AG04449 (cell line): Measurements from ENCODE around the gene ETFRF1.

Source experiments
- CTCF ChIA-PET: fragments of 350-600 bp; formaldehyde crosslinking; extraction: SDS; loops from one replicate; lab custom pipeline; 2021; ENCODE audit warnings: antibody characterized with exemption; lab: Yijun Ruan, JAX
- POLR2A ChIA-PET: fragments of 400-600, 350-600 bp; formaldehyde crosslinking; extraction: SDS; loops from one replicate; lab custom pipeline; 2020; ENCODE audit warnings: antibody characterized with exemption, inconsistent platforms; lab: Yijun Ruan, JAX
- DNase-seq: peaks from one replicate; pipeline ENCODE4 v3.0.0-alpha.2; 2010; ENCODE audit warnings: low read depth, low spot score
- H3K4me3 ChIP-seq: 2 replicates; pipeline ENCODE4 v1.5.1; 2011; ENCODE audit warnings: low read depth, mild to moderate bottlenecking, control low read depth, low read length
- CTCF ChIP-seq: IDR thresholded peaks from one replicate; pipeline ENCODE4 v1.5.1; 2011; ENCODE audit warnings: mild to moderate bottlenecking, moderate library complexity, low read length, control low read depth, inconsistent platforms; ENCODE audit not compliant: insufficient read depth; ENCODE audit errors: missing control alignments

The ETFRF1 gene, protein sequence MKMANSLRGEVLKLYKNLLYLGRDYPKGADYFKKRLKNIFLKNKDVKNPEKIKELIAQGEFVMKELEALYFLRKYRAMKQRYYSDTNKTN

GRCh38 chr12:25195056-25195971 lies at the start of gene ETFRF1, which contains the start of gene DNAI7:
TSS of gene ETFRF1 (plus strand) at chr12:25195237. CDS start at chr12:25203957, 8,720 bp downstream.
TSS of gene DNAI7 (minus strand) at chr12:25195160. CDS start at chr12:25195078, 82 bp downstream.
- peak within 1 kb of the TSS; percentile 87 for H3K4me3 ChIP-seq
- peak; percentile 45 for DNase-seq
- no peak for TF ChIP-seq CTCF
- ChIA-PET POLR2A (interaction anchor here (0.7 to 0.9 kb wide), 2 partner anchors 192 kb away, joined by 3 read pairs; no protein-coding TSS in a partner anchor), CTCF (interaction anchor here (0.7 to 1.8 kb wide), 5 partner anchors 16 to 204 kb away, joined by 3 to 11 read pairs (median 4); no protein-coding TSS in a partner anchor)

DNA sequence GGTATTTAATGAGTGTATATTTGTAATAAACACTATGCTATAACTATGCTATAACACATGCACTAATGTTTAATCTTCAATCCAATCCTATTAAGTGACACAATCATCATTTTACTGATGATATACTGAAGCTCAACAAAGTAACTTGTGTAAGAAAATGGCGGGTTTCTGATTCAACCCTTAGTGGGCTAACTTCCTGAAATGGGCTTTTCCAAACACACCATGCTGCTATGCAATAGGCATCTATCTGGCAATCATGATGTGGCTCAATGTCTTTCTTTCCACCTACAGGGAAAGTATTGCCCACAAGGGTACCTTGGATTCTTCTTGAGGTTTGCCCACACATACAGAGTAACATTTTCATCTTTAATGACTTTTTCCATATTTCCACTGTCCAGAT lies 48.4 kb upstream of the ETFRF1 start:
- no peak overlapping the region for H3K4me3 ChIP-seq
- TF ChIP-seq CTCF = no peak
- CTCF ChIA-PET = interaction anchor here (1.5 kb wide), 1 partner anchor 15 kb away, joined by 5 read pairs; no protein-coding TSS in a partner anchor
- DNase-seq = no peak
- POLR2A ChIA-PET = no interaction called here

DNA sequence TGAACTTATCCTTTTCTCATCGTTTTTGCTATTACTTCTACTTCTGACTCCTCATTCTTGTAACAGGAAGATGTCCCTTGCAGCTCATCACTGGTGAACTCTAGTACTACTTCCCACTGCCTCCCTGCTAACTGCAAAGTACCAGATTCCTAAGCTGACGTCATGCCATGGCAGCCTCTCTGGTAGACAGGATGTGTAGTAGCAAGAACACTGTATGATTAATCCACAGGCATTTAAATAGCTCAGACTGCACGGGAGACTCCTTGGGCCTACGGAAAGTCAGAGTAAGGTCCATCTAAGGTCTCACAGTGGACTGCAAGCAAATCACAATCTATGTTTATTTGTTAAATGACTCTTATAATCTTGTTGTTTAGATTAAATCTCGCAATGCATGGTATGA lies 43.6 kb upstream of the ETFRF1 start:
- DNase-seq = peak; percentile 98
- no peak overlapping the region for H3K4me3 ChIP-seq
- ChIA-PET POLR2A (interaction anchor here (1.0 kb wide), 1 partner anchor 234 kb away, joined by 4 read pairs; no protein-coding TSS in a partner anchor), CTCF (interaction anchor here (0.9 to 5.8 kb wide), 7 partner anchors 15 to 190 kb away, joined by 3 to 47 read pairs (median 4); no protein-coding TSS in a partner anchor)
- no peak for TF ChIP-seq CTCF

DNA sequence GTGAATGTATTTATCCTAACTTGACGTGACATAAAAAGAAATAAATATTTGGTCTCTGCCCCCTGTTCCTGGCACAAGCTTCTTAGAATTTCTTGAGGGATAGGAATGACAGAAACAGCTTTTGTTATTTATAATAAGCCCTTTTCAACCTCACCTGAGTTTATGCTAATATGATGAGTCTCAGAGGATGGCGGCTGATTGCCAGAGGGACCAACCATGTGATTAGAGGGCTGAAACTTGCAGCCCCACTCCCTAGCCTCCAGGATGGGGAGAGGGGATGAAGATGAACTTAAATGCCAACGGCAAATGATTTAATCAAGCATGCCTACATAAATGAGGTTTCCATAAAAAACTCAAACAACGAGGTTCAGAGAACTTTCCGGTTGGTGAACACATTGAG lies 43.0 kb upstream of the ETFRF1 start:
- no peak overlapping the region for H3K4me3 ChIP-seq
- no peak for TF ChIP-seq CTCF
- ChIA-PET POLR2A (interaction anchor here (1.0 kb wide), 1 partner anchor 233 kb away, joined by 4 read pairs; no protein-coding TSS in a partner anchor), CTCF (interaction anchor here (0.6 to 5.8 kb wide), 9 partner anchors 15 to 191 kb away, joined by 3 to 47 read pairs (median 4); no protein-coding TSS in a partner anchor)
- no peak for DNase-seq

DNA sequence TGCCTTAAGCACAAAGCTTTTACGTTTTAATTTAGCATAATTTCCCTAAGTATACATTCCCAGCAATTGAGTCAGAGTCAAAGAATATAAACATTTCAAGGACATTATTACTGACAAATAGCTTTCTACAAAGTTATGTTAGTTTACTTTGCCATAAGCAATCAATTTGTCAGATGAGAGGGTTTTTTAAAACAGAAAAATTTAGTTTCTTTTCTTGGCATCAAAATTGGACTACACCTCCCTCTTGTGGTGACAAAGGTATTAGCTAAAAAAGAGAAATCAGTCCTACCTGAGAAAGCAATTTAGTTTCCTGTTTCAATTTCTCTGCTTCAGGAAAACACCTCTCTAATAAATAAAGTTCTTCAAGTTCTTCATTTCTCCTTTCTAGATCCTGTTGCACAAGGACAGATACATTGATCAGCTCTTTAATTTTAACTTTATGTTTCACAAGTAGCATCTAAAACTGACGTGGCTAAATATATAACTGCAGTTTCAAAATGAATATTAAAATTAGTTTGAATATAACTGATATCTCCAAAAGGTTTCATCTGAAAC lies 39.9 kb upstream of the ETFRF1 start:
- CTCF ChIA-PET = interaction anchor here (0.7 to 2.8 kb wide), 40 partner anchors 7 to 328 kb away, joined by 3 to 42 read pairs (median 5); partner anchors contain the start of genes DNAI7 and ETFRF1
- no peak overlapping the region for H3K4me3 ChIP-seq
- TF ChIP-seq CTCF = peak; percentile 52
- DNase-seq = peak; percentile 37
- POLR2A ChIA-PET = no interaction called here
